Stimulated activated CD4-positive, alpha-beta T cell treated with anti-CD3 and anti-CD28 coated beads, Interleukin-12 subunit alpha, Interleukin-12 subunit beta, amount 100 ng/mL, for 4 hours (primary cell): ENCODE results near the gene SPO11.

ENCODE experiments used
- DNase-seq: peaks from one replicate; pipeline ENCODE4 v3.0.0-alpha.2; 2020

The SPO11 gene, protein sequence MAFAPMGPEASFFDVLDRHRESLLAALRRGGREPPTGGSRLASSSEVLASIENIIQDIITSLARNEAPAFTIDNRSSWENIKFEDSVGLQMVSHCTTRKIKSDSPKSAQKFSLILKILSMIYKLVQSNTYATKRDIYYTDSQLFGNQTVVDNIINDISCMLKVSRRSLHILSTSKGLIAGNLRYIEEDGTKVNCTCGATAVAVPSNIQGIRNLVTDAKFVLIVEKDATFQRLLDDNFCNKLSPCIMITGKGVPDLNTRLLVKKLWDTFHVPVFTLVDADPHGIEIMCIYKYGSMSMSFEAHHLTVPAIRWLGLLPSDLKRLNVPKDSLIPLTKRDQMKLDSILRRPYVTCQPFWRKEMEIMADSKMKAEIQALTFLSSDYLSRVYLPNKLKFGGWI

DNA sequence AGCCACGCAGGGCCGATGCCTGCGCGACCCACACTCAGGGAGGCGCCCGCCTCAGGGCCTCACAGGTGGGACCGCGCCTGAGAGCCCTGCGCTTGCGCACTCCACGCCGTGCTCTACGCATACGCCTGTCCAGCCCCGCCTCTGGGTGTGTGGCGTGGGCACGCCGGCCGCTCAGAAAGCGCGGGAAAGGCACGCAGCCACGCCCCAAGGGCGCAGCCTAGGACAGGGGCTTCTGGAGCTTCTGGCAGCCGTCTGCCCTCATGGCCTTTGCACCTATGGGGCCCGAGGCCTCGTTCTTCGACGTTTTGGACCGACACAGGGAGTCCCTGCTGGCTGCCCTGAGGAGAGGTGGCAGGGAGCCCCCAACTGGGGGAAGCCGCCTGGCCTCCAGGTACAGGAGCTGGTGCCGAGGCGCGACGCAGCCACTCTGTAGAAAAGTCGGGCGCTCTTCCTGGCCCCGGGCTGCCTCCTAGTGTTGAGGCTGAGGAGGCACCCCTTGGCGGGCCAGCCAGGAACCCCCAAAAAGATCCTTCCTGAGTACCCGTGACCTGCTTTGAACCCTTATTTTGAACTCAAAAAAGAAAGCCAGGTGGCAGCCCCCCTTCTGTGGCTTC is at the start of gene SPO11:
Gene SPO11 (plus strand): TSS at position 196 of the 614 bp plus-strand sequence. CDS start 65 bp downstream, at position 261.
- DNase-seq: no peak

DNA sequence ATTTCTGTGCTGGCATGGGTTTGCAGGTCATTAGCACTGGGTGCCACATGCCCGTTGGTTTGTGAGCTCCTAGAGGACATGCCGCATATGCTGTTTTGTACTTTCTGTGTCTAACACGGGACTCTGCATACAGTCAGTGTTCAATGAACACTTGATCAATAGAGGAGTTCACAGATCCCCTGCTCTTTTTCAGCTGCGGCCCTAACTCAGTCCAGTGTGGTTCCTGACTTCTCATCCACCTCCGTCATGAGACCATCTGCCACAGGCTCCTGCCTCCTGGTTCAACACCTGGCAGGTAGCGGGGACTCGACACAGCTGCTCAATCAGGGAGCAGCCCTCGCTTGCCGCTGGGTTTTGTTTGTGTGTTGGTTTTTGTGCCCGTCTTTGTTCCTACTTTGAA is 49.4 kb upstream of the SPO11 start:
- DNase-seq: no peak

DNA sequence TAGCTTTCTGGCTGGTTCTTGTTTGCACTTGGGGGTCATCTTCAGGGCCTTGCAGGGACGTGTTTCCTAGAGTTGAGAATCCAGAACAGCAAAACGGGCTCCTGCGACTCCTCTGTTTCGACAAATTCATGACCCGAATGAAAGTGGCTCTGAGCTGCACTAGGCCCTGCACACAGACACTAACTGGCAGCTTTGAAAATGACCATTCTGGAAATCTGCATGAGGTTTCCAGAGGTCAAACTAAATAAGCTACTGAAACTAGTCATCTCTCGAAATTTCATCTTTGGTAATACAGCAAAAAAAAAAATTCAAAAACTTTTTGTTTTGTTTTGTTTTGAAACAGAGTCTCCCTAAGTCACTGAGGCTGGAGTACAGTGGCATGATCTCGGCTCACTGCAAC is 47.7 kb upstream of the SPO11 start:
- no peak for DNase-seq

DNA sequence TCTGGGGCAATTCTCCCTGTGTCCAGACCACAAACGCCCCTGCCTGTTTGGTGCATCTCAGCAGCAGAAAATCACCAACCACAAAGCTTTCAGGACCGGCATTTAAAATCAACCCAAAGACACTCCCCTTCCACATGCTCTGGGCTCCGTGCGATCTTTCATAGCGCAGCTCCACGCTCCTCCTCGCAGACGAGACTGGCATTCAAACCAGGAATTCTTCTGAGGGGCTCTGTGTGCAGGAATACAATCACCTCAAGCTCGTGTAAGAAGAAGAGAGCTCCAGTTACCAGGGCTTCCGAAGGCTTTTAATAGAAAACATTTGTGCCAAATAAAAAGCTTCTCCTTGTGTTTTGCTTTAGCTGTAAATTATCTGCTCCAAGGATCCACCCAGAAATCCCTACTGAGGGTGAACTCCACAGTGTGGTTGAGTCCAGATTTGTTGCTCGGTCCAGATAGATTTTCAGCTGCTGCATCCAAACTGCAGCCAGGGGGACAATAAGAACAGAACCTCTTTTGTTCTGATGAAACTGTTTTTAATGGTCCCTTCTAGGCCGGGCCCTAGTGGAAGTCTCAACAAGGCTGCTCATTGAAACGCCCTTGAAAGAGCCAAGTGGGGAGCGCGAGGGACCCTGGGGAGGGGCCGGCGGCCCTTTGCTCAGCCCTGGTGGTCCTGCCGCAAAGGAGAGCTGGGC is 46.8 kb upstream of the SPO11 start:
- DNase-seq: no peak

DNA sequence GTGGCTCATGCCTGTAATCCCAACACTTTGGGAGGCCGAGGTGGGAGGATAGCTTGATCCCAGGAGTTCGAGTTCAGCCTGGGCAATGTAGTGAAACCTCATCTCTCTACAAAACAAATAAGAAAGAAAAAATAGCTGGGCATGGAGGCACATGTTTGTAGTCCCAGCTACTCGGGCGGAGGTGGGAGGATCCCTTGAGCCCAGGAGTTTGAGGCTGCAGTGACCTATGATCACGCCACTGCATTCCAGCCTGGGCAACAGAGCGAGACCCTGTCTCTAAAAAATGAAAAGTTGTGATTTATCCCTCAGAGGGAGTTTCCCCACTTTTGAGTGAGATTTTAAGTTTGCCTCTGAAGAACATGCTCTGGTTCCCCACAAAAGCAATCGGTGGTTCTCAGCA is 45.7 kb upstream of the SPO11 start:
- no peak for DNase-seq

DNA sequence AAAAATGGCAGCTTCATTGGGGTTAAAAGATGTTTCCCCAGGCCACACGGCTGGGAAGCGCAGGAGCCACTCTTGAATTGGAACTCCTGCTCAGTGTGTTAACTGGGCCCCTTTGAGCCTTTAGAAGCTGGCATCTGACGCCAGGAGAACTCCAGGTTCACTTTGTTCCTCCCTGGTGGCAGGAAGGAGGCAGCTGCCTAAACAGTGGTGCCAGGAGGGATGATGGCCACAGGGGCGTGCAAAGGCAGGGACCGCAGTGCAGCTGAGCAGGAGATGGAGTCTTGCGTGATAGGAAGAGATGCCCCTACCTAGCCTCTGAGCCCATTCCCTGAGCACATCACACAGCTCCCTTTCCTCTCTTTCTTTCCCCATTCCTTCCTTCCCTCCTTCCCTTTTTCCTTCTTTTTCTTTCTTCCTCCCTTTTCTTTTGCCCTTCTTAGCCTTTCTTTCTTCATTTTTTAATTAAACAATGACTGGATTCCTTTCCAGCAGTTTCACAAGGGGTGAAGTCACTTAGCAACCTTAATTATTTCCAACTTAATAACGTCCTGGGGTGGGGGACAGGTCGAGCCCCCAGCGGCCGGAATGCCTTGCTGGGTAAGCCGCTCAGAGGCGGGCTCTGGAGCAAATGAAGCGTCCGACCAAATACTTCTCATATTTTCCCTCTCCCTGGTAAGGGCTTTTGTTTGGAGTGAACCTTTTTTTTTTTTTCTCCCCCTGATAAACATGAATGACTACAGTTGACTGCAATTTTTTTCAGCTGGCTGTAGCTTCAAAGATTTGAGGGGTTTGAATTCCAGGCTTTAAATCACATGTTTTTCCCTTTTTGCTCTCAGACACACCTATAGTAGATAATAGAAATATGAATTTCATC is 42.4 kb upstream of the SPO11 start:
- no peak for DNase-seq

DNA sequence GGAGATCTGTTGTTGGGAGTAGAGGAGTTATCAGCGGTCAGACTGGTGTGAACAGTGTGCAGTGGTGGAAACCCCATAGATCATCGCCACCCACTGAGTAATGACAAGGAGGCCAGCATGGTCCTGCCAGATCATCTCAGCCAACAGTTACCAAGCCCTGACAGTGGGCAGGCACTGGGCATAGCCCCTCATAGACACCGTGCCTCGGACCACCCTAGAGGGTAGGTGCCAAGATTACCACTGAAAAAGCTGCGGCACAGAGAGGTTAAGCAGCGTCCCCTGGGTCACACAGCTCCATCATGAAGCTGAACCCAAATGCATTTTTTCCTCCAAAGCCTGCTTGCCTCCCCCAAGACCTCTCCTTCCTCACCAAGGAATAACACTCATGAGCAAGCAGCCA is 41.7 kb upstream of the SPO11 start:
- no peak for DNase-seq

DNA sequence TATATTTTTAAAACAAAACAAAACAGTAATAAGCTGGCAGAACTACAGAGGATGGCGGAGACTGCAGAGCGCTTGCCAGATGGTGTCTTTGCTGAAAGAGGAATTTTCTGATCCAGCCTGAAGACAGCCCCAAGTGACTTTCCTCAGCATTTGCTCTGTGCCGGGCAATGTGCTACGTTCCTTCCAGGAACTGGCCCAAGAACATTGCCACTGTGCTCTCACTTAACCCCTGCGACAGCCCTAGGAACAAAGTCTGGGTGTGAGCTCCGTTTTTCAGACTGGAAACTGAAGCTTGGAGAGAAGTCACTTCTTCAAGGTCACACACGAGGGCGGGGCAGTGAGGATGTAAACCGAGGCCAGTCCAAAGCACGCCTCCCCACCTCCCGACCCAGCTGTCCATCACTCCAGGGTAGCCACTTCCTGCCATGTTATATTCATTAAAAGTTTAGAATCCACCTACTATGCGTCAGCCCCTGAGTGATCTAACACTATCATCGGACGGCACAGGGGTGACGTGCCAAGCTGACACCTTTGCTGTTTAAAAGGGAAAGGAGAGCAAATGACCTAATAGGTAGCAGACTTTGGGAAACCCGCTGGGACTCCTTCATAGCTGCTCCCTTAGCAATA is 40.8 kb upstream of the SPO11 start:
- DNase-seq: no peak

DNA sequence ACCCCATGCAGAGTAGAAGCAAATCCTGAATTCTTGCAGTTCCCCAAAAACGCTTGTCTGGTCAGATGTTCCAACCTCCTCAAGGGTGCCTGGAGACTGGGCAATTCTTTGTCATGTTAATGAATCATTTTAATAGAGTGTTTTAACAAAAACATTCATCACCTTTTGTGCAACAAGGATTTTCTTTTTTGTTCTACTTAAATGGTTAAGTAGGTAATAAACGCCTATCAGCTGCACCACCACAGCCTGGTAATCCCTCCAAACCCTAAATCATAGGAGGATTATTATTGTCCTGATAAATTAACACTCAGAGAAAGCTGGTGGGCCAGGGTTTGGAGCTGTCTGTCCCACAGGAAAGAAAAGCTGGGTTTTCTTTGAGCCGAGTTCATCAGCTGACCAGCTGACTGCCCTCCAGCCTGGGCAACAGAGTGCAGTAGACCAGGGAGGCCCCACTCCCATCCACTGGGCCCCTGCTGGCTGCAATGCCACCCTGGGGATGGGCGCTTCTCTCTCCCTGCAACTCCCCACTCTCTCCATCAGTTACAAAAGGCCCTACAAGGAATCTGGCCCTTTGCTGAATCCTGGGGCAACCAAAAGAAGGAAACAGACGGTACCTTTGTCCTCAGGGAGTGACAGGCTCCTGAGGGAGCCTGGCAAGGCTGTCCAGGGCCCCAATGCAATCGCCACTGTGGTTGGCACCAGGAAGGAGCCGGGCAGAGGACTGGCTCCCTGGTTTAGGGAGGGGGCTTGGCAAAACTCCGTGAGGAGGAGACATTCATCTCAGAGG is 40.0 kb upstream of the SPO11 start:
- DNase-seq: no peak

DNA sequence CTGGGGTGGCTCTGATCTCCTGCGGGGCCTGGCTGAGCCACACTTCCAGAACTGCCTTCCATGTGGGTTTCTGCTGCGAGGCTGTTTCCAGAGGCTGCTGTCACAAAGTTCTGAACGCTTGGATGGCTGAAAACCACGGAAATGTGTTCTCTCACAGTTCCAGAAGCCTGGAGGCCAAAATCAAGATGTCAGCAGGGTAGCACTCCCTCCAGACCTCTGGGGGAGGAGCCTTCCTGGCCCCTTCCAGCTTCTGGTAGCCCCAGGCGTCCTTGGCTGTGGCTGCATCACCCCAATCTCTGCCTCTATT is 39.5 kb upstream of the SPO11 start:
- DNase-seq: no peak

DNA sequence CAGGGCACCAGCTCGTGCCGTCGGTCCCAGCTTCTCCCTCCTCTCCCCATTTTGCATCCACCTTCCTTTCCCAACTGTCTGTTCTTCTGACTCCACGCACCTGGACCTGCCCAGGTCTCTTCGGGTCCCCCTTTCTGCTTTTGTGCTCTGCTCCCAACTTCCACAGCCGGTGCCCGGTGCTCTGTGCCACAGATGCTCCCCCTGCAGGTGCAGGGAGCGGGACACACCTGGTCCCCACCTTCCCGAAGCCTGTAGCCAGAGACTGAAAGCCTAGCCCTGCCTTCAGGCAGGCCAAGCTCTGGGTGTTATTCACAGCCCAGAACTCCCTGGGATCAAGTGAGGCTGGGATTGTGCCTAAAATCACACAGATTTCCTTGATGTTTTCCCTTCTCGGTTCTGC is 38.6 kb upstream of the SPO11 start:
- DNase-seq: no peak

DNA sequence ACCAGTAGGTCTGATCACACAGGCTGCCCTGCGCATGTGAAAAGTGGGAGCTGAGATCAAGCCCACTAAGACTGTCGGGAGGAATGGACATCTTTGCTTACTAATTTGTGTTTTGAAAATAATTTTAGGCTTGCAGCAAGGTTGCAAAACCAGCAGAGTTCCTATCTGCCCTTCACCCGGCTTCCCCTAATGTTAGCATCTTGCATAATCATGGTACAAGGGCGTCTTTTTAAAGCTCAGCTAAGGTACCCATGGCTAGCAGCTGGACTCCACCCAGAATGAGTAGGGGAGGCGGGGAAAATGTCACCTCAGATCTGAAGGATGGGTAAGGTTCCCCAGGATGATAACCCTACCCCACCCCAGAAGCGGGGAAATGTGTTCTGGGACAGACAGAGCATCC is 37.9 kb upstream of the SPO11 start:
- no peak for DNase-seq

DNA sequence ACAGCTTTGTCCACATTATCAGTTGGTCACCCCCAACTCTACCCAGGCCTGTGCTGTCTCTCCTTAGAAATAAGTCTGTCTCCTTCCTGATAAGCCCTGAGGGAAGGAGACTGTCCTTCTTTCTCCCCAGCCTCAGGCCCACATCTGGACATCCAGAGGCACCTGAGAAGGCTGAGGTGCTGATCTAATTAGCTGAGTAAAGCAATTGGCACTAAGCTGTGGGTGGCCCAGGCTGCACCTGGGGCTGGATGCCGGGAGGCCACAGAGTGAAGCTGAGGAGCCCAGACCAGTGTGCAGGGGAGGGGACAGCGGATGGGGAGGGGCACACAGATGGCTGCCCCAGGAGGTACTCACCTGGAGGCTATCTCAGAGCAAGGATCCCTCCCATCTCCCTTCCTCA is 37.0 kb upstream of the SPO11 start:
- no peak for DNase-seq

DNA sequence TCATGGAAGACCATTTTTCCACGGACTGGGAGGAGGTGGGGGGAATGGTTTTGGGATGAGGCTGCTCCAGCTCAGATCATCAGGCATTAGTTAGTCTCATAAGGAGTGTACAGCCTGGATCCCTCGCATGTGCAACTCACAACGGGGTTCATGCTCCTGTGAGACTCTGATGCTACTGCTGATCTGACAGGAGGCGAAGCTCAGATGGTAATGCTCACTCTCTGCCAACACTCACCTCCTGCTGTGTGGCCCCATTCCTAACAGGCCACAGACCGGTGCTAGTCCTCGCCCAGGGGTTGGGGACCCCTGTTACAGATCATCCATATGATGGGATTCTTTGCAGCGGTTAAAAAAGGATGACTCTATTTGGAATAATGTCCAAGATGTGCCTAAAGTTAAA is 35.6 kb upstream of the SPO11 start:
- no peak for DNase-seq

DNA sequence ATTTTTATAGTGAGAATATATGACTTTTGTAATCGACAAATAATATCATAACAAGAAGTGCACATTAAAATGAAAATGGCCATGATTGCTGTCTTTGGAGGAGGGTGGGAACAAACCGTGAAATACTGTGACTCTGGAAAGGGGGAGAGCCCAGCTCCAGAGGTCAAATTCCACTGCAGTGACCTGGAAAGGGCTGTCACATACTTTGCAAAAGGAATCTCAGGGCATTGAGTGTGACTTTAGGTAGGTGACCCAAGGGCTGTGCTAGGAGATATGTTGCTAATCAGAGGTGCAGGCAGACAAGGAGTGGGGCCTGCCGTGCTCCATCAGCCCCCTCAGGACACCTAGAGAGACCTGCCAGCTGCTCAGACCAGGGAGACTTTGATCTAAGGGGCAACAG is 35.1 kb upstream of the SPO11 start:
- no peak for DNase-seq

DNA sequence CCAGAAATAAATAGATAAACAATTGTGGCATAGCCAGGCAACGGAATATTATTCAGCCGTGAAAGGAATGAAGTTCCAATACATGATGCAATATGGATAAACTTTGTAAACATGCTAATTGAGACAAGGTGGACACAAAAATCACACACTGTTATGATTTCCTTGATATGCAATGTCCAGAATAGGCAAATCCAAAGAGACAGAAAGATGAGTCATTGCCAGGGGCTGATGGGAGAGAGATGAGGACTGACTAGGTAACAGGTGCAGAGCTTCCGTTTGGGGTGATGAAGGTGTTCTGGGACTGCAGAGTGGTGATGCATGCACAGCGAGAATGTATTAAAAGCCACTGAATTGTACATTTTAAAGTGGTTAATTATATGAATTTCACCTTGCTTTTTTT is 31.1 kb upstream of the SPO11 start:
- no peak for DNase-seq

DNA sequence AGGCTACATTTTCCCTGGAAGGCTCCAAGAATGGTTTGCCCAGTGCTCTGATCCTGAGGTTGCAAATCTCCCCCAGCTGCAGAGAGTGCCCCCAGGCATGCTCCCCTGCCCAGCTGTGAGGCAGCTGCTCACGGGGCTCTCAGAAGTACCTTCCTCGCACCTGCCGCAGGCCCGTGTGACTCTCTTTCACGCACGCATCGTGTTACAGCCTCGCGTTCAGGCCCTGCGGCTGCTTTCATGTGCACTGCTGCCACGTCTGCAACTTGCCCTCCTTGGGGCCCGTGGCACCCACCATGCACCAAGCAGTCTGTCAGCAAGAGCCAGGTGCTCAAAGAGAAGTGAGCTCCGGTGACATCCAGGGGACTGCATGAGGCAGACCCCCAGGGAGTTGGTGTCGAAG is 28.6 kb upstream of the SPO11 start:
- DNase-seq: no peak

DNA sequence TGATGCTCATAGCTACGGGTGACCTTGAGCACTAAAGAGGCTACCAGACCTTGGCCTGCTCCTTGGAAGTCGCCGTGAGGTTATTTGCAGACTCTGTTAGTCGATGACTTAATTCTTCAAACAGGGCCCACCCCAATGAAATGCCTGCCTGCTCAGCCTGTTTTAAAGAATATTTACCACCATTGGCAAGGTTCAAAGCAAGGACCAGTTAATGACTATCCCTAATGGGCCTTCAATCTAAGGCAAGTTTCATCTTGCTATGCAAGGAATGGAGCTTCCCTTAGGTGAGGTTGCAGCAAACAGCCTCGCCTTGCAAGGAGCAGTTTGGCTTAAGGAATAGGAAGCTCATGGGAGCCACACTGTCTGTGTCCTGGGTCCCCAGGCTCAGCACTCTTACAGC is 22.9 kb upstream of the SPO11 start:
- DNase-seq: no peak

DNA sequence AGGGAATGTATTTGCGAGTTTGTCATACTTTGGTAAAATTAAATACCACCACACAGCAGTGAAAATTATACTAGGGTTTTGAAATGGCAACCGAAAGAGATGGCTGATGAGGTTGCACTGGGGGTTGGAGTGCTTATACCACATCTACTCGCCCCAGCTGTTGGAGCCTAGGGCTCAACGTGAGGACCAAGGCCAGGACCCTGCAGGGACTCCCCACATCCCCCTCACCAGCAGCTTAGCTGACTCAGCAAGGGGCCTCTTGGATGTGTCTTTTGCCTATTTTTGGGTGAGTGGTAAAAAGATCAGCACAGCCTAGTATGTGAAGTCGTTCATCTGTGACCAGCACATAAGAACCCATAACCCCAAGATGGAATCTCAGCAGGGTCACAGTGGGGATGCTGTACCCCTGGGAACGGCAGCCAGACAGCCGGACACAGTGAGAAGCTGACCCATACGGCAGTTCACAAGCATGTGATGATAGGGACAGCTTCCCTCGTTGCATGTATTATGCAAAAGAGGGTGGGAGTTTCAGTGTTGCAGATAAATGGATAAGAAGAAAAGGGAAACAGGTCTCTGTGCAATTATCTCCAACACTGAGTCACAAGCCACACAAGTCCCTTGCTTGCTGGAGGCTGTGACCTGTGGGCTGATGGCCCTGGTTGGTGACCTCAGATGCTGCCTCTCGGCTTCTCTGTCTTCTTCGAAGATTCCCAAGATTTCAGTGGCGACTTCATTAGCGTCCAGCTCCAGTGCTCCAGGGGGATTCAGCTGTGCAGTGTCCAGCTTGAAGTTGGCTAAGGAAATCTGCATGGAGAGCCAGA is 20.9 kb upstream of the SPO11 start:
- DNase-seq: no peak

DNA sequence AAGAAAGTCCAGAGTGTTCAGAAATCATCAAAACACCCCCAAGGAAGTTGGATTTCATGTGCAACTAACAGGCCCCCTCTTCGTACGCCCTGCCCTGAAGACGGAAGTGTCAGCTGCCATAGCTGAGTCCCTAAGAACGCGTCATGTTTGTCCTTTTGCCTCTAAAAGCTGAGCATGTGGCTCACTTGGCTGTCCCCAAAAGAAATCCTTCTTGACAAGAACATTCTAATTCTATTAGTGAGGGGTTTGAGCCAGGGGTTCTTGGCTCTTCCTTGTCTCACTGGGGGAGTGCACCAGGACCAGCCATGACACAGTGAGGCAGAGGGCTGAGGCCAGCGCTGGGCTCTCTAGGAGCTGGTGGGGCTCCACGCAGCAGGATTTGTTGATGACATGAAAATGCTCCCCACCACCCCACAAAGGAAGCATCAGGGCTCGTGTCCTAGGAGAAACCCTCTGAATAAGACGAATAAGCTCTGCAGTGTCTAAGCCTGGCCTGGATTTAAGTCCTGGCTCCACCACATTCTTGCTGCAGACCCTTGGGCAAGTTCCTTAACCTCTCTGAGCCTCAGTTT is 20.0 kb upstream of the SPO11 start:
- DNase-seq: no peak
